HG02840 (cell line): ENCODE results near the gene RNF4.
"Not testable (repeated sequence)": the region's sequence is repeated elsewhere in the genome, so short reads cannot be mapped to it uniquely, and the experiment has no call there.

Experiments used
- ATAC-seq: cut with Tn5 transposase; IDR thresholded peaks from one replicate; pipeline ENCODE4 v1.9.1; 2021; ENCODE audit warnings: mild to moderate bottlenecking, moderate library complexity, moderate number of reproducible peaks; ENCODE audit not compliant: unreplicated experiment, low FRiP score

RNF4 gene

DNA sequence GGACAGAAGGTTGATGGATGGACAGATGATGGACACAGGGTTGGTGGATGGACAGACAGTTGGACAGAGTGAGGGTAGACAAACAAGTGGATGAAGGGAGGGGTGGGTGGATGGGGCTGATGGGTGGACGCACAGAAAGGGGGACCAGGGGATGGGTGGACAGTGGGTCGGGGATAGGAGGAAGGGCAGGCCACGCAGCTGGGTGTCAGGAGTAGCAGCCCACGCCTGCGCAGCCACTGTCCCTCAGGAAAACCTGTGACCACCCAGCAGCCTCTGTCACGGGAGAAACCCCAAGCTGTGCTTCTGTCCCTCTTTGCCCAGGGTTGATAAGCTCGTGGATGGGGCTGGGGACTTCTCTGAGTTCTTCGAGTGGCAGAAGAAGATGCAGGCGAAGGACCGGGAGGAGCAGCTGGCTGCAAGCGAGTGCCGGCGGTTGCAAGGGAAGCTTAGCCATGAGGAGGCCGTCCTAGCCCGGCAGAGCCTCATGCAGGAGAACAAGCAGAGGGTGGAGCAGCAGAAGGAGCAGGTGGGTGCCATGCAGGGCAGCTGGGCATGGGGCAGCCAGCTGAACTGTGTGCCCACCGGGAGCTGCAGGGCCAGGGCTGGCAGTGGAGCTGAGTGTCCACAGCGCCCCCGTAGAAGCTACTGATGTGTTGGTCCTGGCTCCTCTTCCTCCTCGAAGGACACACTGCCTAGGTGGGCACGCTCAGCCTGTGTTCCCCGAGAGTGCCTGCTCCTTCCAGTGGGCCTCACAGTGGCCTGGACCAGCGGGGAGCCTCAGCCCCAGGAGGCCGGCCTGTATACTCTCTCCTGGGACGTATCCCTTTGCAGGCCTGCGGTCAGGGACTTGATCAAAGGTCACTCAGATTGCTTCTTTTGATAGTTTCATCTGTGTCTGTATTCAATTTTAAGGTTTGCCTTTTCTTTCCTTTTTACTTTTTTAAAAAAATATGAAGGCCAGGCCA, 16.8 kb upstream of the RNF4 start:
- ATAC-seq = no peak

DNA sequence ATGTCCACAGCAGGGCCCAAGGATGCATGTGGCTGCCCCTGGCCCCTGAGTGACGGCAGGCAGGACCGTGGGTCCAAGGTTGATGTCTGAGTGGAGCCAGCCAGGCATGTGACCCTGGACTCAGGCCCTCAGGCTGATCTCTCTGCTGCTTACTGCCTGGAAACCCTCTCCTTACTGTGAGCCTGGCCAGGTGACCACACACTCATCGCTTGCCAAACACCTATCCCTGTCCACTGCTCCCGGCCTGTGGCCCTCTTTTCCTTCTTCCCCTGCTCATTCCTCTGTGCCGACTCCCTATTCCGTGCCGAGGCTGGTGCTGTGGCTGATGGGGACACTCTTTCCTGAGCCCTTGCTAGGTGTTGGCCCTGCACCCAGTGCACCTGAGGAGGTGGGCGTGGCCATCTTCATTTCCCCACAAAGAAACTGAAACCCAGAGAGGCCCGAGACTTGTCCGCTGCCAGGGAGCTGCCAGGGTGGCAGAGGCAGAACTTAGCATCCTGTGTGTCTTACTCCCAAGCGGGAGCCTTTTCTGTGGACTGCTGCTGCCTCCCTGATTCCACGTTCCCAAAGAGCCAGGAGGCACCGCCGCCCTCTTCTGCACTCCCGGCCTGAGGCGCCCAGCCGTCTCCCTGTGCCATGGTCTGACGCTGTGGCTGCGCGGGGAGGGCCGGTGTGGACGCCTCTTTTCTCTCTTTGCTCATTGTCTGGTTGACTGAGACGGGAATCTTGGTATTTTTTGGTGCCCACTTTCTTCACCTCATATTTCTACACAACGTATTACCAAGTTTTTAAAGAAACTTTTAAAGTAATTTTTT, 11.2 kb upstream of the RNF4 start:
- ATAC-seq = no peak

- ATAC-seq = no peak
Measured at GRCh38 chr4:2458546-2459491, 10.1 kb upstream of the RNF4 start.

DNA sequence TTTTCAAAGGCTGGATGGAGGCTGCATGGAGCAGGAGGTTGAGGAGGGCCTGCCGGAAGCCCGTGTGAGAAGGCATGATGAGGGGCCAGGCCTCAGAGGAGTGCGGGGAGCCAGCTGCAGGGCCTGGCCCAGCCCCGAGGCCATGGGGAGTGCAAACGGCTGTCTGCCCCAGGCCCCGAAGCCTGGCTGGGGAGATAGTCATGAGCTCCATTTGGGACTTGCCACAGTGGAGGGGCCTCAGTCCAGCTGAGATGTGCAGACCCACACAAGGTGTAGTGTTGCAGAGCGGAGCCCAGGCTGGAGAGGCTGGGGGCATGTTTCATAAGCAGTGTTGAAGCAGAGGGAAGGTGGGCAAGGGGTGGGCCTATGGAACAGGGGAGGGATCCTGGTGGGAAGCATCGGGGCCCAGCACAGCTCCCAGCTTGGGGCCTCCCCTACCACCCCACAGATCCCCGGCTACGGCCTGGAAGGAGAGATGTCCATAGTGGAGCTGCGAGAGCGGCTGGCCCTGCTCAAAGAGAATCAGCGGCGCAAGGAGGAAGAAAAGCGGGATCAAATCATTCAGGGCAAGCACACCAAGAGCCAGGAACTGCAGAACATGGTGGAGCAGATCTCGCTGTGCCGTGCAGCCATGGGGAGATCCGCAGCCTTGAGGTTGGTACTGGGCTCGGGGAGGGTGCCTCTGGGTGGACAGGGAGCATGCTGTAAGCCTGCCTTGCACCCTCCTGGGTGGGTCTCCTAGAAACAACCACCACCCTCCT, 9.1 kb upstream of the RNF4 start:
- ATAC-seq = no peak

DNA sequence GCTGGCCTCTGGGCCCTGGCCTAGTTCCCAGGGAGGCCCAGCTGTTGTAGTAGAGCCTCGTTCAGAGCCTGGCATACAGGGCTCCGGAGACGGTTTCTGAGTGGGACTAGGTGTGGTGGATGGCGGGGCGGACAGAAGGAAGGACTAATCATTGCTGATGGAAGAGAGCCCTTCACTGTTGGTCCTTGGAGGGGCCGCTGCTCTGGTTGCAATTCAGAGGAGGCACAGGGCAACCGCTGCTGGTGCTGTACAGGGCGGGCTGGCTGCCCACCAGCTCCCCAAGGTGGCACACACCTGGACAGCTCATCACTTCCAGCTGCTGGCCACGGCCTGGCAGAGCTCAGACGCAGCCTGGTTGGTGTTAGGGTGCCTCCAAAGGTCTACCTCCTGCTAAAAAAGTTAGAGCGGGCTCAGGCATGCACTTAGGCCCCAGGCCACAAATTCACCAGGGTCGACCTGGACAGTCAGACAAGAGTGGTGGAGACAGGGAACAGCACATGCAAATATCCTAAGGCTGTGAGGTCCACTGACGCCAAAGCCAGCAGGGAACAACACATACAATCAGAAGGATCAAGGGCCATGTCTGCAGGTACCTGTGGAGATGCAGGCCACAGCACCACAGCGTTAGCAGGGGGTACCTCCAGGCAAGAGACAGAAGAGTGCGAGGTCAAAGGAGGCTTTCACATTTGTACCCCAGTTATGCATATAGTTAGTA, 7.5 kb upstream of the RNF4 start:
- no peak for ATAC-seq

- ATAC-seq = peak; percentile 66
Measured at GRCh38 chr4:2462218-2462991, 6.5 kb upstream of the RNF4 start.

DNA sequence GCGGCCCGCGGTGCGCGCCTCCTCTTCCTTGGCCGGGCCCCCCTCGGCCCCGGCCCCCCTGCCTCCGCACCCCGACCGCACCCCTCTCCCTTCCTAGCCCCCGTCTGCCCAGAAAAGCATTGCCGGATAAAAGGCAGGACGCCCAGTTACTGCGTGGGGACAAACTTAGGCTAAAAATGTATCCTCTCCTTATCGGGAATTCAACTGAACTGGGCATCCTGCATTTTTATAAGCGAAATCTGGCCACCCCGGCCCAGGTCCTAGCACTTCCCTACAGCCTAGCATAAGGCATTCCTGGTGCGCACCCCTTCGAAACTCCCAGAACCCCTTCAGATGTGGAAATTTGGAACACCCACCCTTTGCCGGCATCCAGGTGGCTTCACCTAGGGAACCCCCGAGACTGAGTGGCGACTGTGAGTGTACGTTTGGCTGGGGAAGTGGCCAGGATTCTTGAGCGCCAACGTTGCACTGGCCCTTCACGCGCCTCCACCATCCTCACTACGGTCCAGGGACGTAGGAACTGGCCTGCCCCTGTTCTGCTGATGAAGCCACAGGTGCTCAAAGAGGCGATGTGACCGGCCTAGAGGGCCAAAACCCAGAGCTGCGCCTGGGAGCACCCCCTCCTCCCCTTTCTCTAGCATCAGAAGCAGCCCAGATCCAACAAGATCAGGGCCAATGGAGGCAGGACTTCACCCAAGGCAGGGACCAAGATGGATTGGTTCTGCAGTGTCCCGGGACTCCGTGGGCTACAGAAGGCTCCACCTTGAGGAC, 5.7 kb upstream of the RNF4 start:
- ATAC-seq = no peak

DNA sequence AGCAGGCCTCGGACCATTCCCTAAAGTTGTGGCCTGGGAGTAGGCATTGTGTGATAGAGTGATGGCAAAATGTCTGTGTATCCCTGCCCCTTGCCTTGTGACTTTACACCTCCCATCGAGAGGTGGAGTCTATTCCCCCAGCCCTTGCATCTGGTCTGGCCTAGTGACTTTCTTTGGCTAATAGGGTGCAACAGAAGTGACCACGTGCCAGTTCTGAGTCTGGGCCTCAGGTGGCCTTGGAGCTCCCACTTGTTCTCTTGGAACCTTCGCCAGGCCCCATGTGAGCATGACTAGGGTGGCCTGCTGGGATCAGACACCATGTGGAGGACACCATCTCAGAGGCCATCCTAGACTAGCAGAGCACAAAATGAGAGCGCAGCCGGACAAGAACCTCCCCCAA, 3.9 kb upstream of the RNF4 start:
- no peak for ATAC-seq

- ATAC-seq = not testable (repeated sequence)
Measured at GRCh38 chr4:2465544-2465943, 3.4 kb upstream of the RNF4 start.

DNA sequence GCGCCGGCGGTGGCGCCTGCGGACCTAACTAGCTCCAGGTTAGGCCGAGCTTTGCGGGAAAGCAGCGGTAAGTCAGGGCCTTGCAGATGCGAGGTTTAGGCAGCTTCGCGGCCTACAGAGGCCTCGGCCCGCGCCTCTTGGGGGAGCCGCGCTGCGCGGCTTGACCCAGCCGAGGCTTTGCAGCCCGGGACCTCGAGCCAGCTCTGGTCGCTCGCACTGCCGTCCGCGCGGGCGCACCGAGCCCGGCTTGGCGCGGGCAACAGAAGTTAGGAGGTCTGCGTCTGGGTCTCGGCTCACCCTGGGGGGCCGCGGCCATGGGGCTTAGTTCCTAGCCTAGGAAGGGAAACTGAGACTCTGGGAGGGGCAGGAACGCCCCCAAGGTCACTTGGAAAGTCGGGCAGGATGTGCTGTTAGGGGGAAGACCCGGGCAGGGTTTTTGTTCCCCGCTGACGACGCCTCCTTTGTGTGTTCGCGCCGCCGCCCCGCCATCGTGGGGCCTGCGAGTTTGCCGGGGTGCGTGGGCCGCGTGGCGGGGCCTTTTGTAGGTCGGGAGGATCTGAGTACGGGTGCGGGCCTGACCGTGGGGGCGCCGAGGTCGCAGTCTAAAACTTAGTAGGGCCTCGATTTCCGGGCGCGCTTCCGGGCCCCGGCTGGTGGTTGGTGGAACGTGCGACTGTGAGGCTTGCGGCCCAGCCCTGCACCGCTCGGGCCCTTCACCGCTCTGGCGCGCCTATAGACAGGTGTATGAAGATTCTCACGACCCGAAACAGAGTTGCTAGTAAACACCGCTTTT, 482 bp downstream of the RNF4 start:
- peak; percentile 39 for ATAC-seq

GRCh38 chr4:2470791-2471190, 1.9 kb downstream of the RNF4 start:
- ATAC-seq = no peak

- ATAC-seq = no peak
Measured at GRCh38 chr4:2472187-2472586, 3.3 kb downstream of the RNF4 start.

DNA sequence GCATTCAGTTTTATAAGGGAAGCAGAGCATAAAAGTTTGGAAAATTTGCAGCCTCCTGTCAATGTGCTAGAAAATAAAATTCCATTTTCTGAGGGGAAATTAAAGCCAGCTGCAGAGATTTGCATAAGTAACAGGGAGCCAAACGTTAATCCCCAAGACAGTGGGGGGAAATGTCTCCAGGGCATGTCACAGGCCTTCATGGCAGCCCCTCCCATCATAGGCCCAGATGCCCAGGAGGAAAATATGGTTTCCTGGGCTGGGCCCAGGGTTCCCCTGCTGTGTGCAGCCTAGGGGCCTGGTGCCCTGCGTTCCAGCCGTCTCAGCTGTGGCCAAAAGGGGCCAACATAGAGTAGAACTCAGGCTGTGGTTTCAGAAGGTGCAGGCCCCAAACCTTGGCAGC, 9.3 kb downstream of the RNF4 start:
- no peak for ATAC-seq

GRCh38 chr4:2480649-2481048, 11.7 kb downstream of the RNF4 start:
- ATAC-seq = no peak

DNA sequence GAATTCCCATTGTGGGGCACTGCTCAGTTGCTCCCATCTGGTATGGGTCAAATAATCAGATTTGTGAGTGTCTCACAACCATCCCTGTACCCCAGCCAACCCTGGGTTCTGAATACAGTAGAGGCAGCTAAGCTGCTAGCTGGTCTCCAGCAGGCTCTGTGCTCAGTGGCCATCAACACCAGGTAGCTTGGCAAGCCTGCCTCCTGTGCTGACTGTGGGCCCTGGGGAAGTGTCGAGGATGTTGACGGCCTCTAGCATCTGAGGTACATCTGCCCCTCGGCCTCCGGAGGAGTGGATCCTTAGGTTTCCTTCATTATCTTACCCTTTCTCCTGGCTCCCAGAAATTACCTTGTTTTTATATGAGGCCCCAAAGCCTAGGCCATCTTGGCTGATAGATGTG, 13.3 kb downstream of the RNF4 start:
- no peak for ATAC-seq

DNA sequence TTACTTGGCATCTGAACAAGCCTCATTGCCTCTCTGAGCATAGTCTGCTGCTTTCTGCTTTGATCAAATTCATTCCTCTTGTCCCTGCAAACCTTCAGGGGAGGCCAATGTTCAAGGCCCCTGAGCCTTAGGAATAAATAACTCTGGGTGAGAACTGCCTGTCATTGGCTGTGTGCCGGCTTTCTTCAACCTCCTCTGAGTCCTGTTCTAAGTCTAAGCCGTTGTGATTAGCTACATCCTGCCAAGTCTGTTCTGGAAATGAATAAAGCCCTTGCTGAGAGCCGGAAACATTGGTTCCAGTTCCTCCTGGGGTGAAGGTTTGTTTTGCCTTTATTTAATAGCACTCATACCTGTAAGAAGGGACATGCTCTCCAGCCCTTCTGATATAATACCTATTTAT, 13.8 kb downstream of the RNF4 start:
- ATAC-seq = no peak

- no peak for ATAC-seq
Measured at GRCh38 chr4:2483237-2483636, 14.3 kb downstream of the RNF4 start.
